NK-92 (cell line): Measurements from ENCODE around the gene TRABD2B.

ENCODE experiments used
- DNase-seq: peaks from one replicate; lab custom pipeline; 2025; ENCODE audit not compliant: unreplicated experiment; lab: John Stamatoyannopoulos, UW

TRABD2B gene

GRCh38 chr1:47938520-47938919, 58.7 kb downstream of the TRABD2B start:
- DNase-seq, result no peak

DNA sequence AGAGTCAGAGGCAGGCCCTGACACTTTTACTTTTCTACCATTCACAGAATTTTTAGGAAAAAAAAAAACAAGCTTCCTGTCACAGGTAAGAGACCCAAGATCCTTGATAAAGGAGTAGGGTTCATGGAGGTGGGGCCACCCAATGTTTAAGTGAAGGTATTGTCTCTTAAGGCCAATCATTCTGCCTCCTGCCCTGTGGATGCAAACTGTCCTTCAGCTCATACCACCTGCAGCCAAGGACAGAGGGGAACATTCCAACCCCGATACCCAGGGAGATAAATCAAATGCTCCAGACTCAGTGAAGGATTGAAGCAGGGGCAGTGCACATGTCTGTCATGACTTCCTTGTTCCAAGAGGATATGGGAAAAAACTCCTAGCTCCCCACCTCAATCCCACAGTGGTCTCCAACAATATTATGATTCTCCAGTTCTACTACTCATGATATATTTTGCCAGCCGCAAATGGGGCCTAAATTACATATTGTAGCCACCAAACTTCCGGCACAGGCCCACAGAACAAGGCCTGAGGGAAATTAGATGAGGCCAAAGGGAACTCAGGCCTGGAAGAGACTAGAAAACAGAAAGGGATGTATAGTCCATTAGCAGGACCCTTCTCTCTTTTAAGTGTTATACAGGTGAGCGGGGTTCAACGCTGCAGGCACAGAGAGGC, 59.5 kb downstream of the TRABD2B start:
- no peak for DNase-seq

GRCh38 chr1:47936916-47937551, 60.2 kb downstream of the TRABD2B start:
- no peak for DNase-seq

- no peak for DNase-seq
Measured at GRCh38 chr1:47935856-47936255, 61.3 kb downstream of the TRABD2B start.

- DNase-seq, result no peak
Measured at GRCh38 chr1:47935163-47935562, 62.0 kb downstream of the TRABD2B start.

GRCh38 chr1:47934243-47934805, 62.9 kb downstream of the TRABD2B start:
- DNase-seq, result no peak

- DNase-seq, result no peak
Measured at GRCh38 chr1:47932743-47933142, 64.4 kb downstream of the TRABD2B start.

- no peak for DNase-seq
Measured at GRCh38 chr1:47931395-47931794, 65.8 kb downstream of the TRABD2B start.

- no peak for DNase-seq
Measured at GRCh38 chr1:47930210-47930840, 66.9 kb downstream of the TRABD2B start.

GRCh38 chr1:47927165-47927564, 70.0 kb downstream of the TRABD2B start:
- no peak for DNase-seq

GRCh38 chr1:47926461-47926999, 70.7 kb downstream of the TRABD2B start:
- DNase-seq, result no peak

- no peak for DNase-seq
Measured at GRCh38 chr1:47924270-47925048, 72.7 kb downstream of the TRABD2B start.

DNA sequence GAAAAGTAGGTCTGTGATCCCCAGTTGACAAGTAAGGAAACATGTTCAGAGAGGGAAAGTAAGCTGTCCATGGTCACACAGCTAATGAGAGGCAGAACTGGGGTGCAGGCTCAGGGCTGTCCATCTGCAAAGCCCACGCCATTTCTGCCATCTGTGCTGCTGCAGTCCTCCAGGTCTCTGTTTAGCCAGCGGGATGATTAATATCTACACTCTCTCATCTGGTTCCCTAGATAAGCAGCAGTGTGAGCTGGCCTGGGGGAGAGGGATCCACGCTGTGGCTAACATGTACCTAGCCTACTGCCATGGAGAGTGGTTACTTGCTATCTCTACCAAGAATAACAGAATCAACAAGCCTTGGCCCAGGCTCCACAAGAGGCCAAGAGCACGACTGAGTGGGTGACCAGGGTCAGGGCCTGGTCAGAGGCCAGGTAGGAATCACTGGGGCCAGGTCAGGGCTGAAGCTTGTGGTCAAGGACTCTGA, 75.2 kb downstream of the TRABD2B start:
- no peak for DNase-seq

- no peak for DNase-seq
Measured at GRCh38 chr1:47919113-47919833, 77.9 kb downstream of the TRABD2B start.

DNA sequence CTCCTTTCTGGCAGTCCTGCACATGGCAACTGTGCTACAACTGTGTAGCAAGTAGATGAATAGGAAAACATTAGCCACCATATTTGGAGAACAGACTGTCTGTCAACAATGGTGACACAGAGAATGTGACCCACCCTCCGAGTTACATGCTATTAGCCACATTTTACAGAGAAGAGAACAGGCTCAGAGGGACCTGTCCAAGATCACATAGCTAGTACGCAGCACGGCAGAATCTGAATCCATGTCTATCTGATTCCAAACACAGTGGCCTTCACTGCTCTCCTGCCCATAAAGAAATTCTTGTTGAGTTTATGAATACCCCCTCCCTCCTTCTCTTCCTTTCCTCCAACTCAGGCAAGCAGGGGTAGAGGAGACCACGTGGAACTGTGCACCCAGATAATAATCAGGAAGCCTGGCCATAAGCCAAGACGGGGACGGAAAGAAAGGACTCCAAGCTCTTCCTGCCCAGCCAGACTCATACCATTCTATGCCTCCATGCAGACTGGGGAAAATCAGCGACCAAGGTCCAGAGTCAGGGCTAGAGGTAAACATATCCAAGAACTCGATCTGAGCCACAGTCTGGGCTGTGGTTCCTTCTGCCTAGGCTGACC, 78.8 kb downstream of the TRABD2B start:
- DNase-seq, result no peak

- DNase-seq, result no peak
Measured at GRCh38 chr1:47917687-47918086, 79.5 kb downstream of the TRABD2B start.

GRCh38 chr1:47915677-47916353, 81.4 kb downstream of the TRABD2B start:
- DNase-seq, result no peak

DNA sequence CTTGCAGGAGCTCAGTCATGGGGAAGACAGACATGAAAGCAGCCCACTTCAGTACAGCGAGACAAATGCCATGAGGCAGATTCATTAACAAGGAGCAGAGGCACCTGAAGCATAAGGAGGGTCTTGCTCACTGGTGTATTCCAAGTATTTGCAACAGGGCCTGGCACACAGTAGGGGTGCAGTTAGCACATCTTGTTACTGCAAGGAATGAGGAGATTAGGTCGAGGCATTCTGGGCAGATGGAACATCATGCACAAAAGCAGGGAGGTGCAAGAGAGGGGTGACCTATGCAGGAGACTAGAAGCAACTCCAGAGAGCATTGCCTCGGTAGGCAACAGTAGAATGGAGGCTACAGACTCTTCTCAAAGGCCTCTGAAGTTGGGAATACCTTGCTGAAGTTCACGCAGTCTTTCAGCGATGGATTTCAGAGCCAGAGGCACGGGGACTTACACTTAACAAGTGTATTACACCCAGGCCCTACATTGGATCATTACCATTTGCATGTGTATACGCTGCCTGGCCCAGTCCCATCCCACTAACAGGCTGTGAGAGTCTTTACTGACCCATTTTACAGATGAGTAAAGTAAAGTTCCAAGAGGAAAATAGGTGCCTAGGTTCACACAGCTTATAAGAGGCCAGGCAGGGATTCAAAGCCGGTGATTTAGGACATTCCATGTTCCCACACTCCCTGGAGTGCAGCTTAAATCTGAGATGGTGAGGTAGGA, 82.1 kb downstream of the TRABD2B start:
- DNase-seq, result no peak
